ENCODE measurements around the gene AP3B1.

The AP3B1 gene

GRCh38 chr5:78300464-78301045 is 6.1 kb upstream of the AP3B1 start:
- Histone ChIP-seq H3K4me2 (ENCODE audit: low read depth, low read length, poor library complexity, severe bottlenecking) (no peak overlapping the region), H2AFZ (ENCODE audit: low read depth, low read length, severe bottlenecking) (no peak overlapping the region), H3K36me3 (ENCODE audit: low read length) (no peaks in the 10 kb centered on the region), H3K27ac (ENCODE audit: low read depth, low read length) (no peak overlapping the region), H3K9me3 (ENCODE audit: insufficient read depth, low read length) (no peaks in the 10 kb centered on the region), H3F3A (ENCODE audit: insufficient read depth) (no peaks in the 10 kb centered on the region), H3K79me2 (ENCODE audit: insufficient read depth, low read length) (no peaks in the 10 kb centered on the region), H3K4me3 (ENCODE audit: insufficient read depth, low read length, poor library complexity, severe bottlenecking) (no peak overlapping the region), H3K9ac (ENCODE audit: low read length) (no peak overlapping the region), H4K20me1 (ENCODE audit: low read depth, low read length) (no peaks in the 10 kb centered on the region; the same call in 1 of the 2 replicates), H3K27me3 (ENCODE audit: low read length) (no peaks in the 10 kb centered on the region), H3K9me2 (replicated peaks; ENCODE audit: insufficient read depth, low read length) (no peaks in the 10 kb centered on the region)
- TF ChIP-seq EZH2phosphoT487 (conservative IDR thresholded peaks at IDR 0.05; ENCODE audit: low read length) (no peak), CTCF (IDR thresholded peaks at IDR 0.05; ENCODE audit: insufficient read depth, low read length, poor library complexity, severe bottlenecking) (no peak)

- no peaks in the 10 kb centered on the region for H3K9me2 ChIP-seq (replicated peaks; ENCODE audit: insufficient read depth, low read length)
- H3K79me2 ChIP-seq (ENCODE audit: insufficient read depth, low read length), result peaks cover 40% of the 10 kb centered on the region
- peak overlapping the region; percentile 99 for H3K4me3 ChIP-seq (ENCODE audit: insufficient read depth, low read length, poor library complexity, severe bottlenecking)
- no peaks in the 10 kb centered on the region for H3K36me3 ChIP-seq (ENCODE audit: low read length)
- peaks cover 7% of the 10 kb centered on the region; the same call in 1 of the 2 replicates for H3F3A ChIP-seq (ENCODE audit: insufficient read depth)
- H4K20me1 ChIP-seq (ENCODE audit: low read depth, low read length), result peaks cover 4% of the 10 kb centered on the region; the same call in 1 of the 2 replicates
- no peaks in the 10 kb centered on the region for H3K9me3 ChIP-seq (ENCODE audit: insufficient read depth, low read length)
- TF ChIP-seq CTCF (IDR thresholded peaks at IDR 0.05; ENCODE audit: insufficient read depth, low read length, poor library complexity, severe bottlenecking), result peak; percentile 43
- no peak for TF ChIP-seq EZH2phosphoT487 (conservative IDR thresholded peaks at IDR 0.05; ENCODE audit: low read length)
- H3K4me2 ChIP-seq (ENCODE audit: low read depth, low read length, poor library complexity, severe bottlenecking), result peak overlapping the region; percentile 90
- peak overlapping the region; percentile 41; the same call in 1 of the 2 replicates for H3K27ac ChIP-seq (ENCODE audit: low read depth, low read length)
- H2AFZ ChIP-seq (ENCODE audit: low read depth, low read length, severe bottlenecking), result peak overlapping the region; percentile 99
- peak overlapping the region; percentile 98 for H3K9ac ChIP-seq (ENCODE audit: low read length)
- no peaks in the 10 kb centered on the region for H3K27me3 ChIP-seq (ENCODE audit: low read length)
These were observed 800 bp upstream of the AP3B1 start for GRCh38 chr5:78295035-78295961.

- H2AFZ ChIP-seq (ENCODE audit: low read depth, low read length, severe bottlenecking), result peak overlapping the region; percentile 99
- H3K27ac ChIP-seq (ENCODE audit: low read depth, low read length), result peak overlapping the region; percentile 65; the same call in 1 of the 2 replicates
- peak overlapping the region; percentile 98 for H3K9ac ChIP-seq (ENCODE audit: low read length)
- H3K4me2 ChIP-seq (ENCODE audit: low read depth, low read length, poor library complexity, severe bottlenecking), result peak overlapping the region; percentile 90
- H3F3A ChIP-seq (ENCODE audit: insufficient read depth), result peaks cover 7% of the 10 kb centered on the region; the same call in 1 of the 2 replicates
- peak overlapping the region; percentile 99 for H3K4me3 ChIP-seq (ENCODE audit: insufficient read depth, low read length, poor library complexity, severe bottlenecking)
- TF ChIP-seq CTCF (IDR thresholded peaks at IDR 0.05; ENCODE audit: insufficient read depth, low read length, poor library complexity, severe bottlenecking) (no peak), EZH2phosphoT487 (conservative IDR thresholded peaks at IDR 0.05; ENCODE audit: low read length) (no peak)
- no peaks in the 10 kb centered on the region for H3K27me3 ChIP-seq (ENCODE audit: low read length)
- H3K36me3 ChIP-seq (ENCODE audit: low read length), result no peaks in the 10 kb centered on the region
- no peaks in the 10 kb centered on the region for H3K9me2 ChIP-seq (replicated peaks; ENCODE audit: insufficient read depth, low read length)
- peaks cover 8% of the 10 kb centered on the region; the same call in 1 of the 2 replicates for H4K20me1 ChIP-seq (ENCODE audit: low read depth, low read length)
- H3K79me2 ChIP-seq (ENCODE audit: insufficient read depth, low read length), result peaks cover 54% of the 10 kb centered on the region
- no peaks in the 10 kb centered on the region for H3K9me3 ChIP-seq (ENCODE audit: insufficient read depth, low read length)
These were observed 649 bp downstream of the AP3B1 start for GRCh38 chr5:78293851-78294247.

Data from SU-DHL-6 (cell line).